ENCODE data around the gene MMP15. TPM values are rescaled to one million over a fixed set of nuclear protein-coding genes. Genes with fewer than 3 reads are reported as not detected.
A peak's percentile ranks its signal among the peaks of the same experiment; 100 is the strongest.

Gene MMP15
- total and polyA plus RNA-seq, 11 donors = 22.1 to 84.7 (median 60.8) TPM

DNA sequence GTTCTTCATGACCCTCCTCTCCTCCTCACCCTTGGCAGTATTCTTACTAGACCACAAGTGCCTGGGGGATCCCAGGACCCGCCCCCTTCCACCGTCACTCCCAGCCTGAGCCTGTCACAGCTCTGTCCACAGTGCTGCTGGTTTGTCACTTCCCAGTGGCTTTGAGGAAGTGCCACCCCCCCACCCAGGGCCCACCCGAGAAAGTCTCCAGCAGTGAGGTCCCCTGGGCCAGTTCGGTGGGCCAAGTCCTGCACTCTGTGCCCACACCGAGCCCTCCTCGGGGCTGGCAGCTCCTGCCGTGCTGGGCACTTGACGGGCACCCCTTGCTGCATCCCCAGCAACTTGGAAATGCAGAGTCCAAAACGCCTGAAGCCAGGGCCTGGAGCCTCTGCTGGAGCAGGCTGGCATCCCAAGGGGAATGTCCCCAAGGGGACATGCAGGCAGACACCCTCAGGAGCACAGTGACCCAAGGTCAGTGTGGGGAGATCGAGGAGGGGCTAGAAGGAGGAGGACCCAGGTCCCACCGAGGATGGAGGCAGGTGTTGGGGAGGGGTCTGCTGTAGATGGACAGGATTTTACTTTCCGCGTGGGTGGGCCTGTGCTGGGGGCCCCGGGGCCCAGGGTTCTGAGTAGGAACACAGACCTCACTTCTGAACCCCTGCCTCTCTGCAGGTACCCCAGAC lies 15.5 kb downstream of the MMP15 start:
- WGBS, 4 donors = 80 to 87% (median 81%) methylated on average over 8 to 14 of the region's 14 CpGs
- peaks cover 0 to 83% (median 67%) of the 10 kb centered on the region in 9 donors for H3K36me3 ChIP-seq
- TF ChIP-seq, protein P1, sequence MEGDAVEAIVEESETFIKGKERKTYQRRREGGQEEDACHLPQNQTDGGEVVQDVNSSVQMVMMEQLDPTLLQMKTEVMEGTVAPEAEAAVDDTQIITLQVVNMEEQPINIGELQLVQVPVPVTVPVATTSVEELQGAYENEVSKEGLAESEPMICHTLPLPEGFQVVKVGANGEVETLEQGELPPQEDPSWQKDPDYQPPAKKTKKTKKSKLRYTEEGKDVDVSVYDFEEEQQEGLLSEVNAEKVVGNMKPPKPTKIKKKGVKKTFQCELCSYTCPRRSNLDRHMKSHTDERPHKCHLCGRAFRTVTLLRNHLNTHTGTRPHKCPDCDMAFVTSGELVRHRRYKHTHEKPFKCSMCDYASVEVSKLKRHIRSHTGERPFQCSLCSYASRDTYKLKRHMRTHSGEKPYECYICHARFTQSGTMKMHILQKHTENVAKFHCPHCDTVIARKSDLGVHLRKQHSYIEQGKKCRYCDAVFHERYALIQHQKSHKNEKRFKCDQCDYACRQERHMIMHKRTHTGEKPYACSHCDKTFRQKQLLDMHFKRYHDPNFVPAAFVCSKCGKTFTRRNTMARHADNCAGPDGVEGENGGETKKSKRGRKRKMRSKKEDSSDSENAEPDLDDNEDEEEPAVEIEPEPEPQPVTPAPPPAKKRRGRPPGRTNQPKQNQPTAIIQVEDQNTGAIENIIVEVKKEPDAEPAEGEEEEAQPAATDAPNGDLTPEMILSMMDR (IDR thresholded peaks at IDR 0.05) = no peak
- TF ChIP-seq POLR2A (IDR thresholded peaks at IDR 0.05) = no peak
- DNase-seq (no peak), ATAC-seq (no peak)
- no peaks in the 10 kb centered on the region for H3K27me3 ChIP-seq
- no peaks in the 10 kb centered on the region for H3K9me3 ChIP-seq
- peaks cover 0 to 20% (median 6%) of the 10 kb centered on the region in 12 donors for H3K4me1 ChIP-seq
- no peak overlapping the region for H3K4me3 ChIP-seq
- no peak overlapping the region for H3K27ac ChIP-seq
- intact Hi-C loops (cut with DNase I) = no loop called here

DNA sequence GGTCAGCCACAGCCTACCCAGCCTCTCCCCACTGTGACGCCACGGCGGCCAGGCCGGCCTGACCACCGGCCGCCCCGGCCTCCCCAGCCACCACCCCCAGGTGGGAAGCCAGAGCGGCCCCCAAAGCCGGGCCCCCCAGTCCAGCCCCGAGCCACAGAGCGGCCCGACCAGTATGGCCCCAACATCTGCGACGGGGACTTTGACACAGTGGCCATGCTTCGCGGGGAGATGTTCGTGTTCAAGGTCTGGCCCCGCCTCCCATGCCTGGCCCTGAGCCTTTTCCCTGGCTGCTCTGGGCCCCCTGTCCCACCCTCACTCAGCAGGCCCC lies 16.0 kb downstream of the MMP15 start:
- WGBS, 4 donors = 91 to 97% (median 92%) methylated on average over 6 to 18 of the region's 18 CpGs; no CpG with 5 or more reads in 1 of the 4 donors
- Histone ChIP-seq H3K4me1 (peaks cover 0 to 19% (median 4%) of the 10 kb centered on the region in 12 donors), H3K36me3 (peaks cover 0 to 83% (median 67%) of the 10 kb centered on the region in 9 donors), H3K27ac (no peak overlapping the region), H3K27me3 (no peaks in the 10 kb centered on the region), H3K4me3 (no peak overlapping the region), H3K9me3 (no peaks in the 10 kb centered on the region)
- intact Hi-C loops (cut with DNase I) = no loop called here
- DNase-seq (no peak), ATAC-seq (no peak)
- no peak for TF ChIP-seq POLR2A (IDR thresholded peaks at IDR 0.05)
- TF ChIP-seq, protein P1 (IDR thresholded peaks at IDR 0.05) = no peak

DNA sequence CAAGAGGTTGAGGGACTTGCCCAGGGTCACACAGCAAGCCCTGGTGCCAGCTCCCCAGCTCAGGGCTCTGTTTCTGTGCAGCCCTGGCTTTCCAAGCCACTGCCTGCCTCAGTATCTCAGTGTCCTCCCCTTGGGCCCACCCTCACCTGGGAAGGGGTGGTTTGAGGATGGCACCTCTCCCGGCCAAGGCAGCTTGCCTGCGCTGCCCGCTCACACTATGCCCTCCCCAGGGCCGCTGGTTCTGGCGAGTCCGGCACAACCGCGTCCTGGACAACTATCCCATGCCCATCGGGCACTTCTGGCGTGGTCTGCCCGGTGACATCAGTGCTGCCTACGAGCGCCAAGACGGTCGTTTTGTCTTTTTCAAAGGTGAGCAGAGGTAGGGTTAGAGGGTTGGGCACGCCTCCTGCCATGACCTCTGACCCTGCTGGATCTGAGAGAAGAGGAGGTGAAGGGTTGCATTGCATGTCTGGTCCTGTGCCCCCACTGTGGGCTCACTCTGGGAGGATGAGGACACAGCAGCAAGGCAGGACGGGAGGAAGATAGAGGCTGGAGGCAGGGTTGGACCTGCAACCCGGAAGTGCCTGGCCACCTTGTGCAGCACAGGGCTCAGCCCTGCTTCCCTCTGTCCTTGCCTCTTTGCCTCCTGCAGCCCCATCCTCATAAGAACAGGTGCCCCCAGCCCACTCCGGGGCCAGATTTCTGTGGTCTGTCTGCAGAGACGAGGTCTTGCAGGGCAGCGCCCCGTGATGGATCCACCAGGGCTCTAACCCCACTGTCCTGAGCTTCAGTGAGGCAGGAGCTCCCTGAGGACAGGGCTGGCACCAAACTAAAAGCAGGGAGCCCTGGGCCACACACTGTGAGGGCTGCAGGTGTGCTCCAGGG lies 16.7 kb downstream of the MMP15 start:
- H3K9me3 ChIP-seq = no peaks in the 10 kb centered on the region
- no peak overlapping the region for H3K27ac ChIP-seq
- no peak overlapping the region for H3K4me3 ChIP-seq
- no peak for DNase-seq
- WGBS, 4 donors = 91 to 94% (median 94%) methylated on average over 15 to 22 of the region's 22 CpGs
- ATAC-seq = no peak
- intact Hi-C loops (cut with DNase I) = no loop called here
- H3K36me3 ChIP-seq = peaks cover 0 to 81% (median 67%) of the 10 kb centered on the region in 9 donors
- peaks cover 0 to 21% (median 8%) of the 10 kb centered on the region in 12 donors for H3K4me1 ChIP-seq
- H3K27me3 ChIP-seq = no peaks in the 10 kb centered on the region
- TF ChIP-seq POLR2A (IDR thresholded peaks at IDR 0.05) = no peak
- TF ChIP-seq, protein P1 (IDR thresholded peaks at IDR 0.05) = no peak

DNA sequence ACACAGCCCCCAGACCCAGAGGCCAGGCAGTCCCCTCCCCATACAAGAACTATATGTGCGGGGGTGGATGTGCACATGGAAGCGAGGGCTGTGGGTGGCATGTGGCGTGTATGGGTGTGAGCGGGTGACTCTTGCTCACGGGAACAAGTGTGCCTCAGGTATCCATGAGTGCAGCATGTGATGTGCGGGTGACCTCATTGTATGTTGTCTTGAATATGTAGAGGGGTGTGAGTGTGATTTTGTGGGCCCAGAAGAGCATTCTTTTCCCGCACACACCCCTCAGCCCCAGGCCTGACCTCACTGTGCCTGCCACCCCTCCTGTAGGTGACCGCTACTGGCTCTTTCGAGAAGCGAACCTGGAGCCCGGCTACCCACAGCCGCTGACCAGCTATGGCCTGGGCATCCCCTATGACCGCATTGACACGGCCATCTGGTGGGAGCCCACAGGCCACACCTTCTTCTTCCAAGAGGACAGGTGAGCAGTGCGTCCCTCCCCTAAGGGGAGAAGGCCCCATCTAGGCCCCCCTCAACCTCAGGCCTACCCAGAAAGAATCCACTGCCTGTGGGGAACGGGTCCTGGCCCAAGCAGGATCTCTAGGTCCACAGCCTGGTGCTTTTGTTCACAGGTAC lies 17.4 kb downstream of the MMP15 start:
- Histone ChIP-seq H3K27me3 (no peaks in the 10 kb centered on the region), H3K4me3 (no peak overlapping the region), H3K9me3 (no peaks in the 10 kb centered on the region), H3K4me1 (peaks cover 0 to 25% (median 14%) of the 10 kb centered on the region in 12 donors), H3K36me3 (peaks cover 0 to 74% (median 67%) of the 10 kb centered on the region in 9 donors), H3K27ac (no peak overlapping the region)
- no peak for TF ChIP-seq POLR2A (IDR thresholded peaks at IDR 0.05)
- TF ChIP-seq, protein P1 (IDR thresholded peaks at IDR 0.05) = no peak
- 95 to 97% (median 95%) methylated on average over 13 to 16 of the region's 16 CpGs for WGBS, 4 donors
- DNase-seq (peak in 1 of 5 donors; percentile 13), ATAC-seq (no peak)
- intact Hi-C loops (cut with DNase I) = no loop called here

Measured in heart left ventricle (tissue), 16 donors.